ENCODE data around the gene CBLN3.

- TF ChIP-seq EZH2phosphoT487 (IDR thresholded peaks at IDR 0.05; ENCODE audit: insufficient read depth, low read depth) (no peak), EZH2 (IDR thresholded peaks at IDR 0.05; ENCODE audit: insufficient read depth, poor library complexity, severe bottlenecking) (no peak)
Measured at GRCh38 chr14:24416932-24417619, 12.4 kb downstream of the CBLN3 start.

All from GM23248 (cell line).